Stomach (tissue), 9 donors: ENCODE data around the gene HAGH. TPM values are rescaled to one million over a fixed set of nuclear protein-coding genes. Genes with fewer than 3 reads are reported as not detected.

ENCODE experiments used
- DNase-seq, 2 donors: peaks; one replicate each; pipeline versions ENCODE4 v3.0.0 to v3.0.0-alpha.2; 2013 to 2019
- H3K27ac ChIP-seq, 5 donors: fragments of 200-600 bp in 4 of 5; sonication (generic) in 4 of 5; one replicate each; pipeline ENCODE4 v1.5.1; 2013 to 2019; ENCODE audit warnings: mild to moderate bottlenecking in 1 of 5, moderate library complexity in 1 of 5
- H3K27me3 ChIP-seq, 3 donors: fragments of 200-600 bp; sonication (generic); one replicate each; pipeline ENCODE4 v1.5.1; 2017 to 2019; ENCODE audit warnings: mixed run types in 1 of 3
- H3K36me3 ChIP-seq, 4 donors: fragments of 200-600 bp; sonication (generic); 1 replicate in 3 of 4; 2 replicates in 1 of 4; pipeline ENCODE4 v1.5.1; 2016 to 2019
- H3K4me1 ChIP-seq, 4 donors: fragments of 200-600 bp; sonication (generic); one replicate each; pipeline ENCODE4 v1.5.1; 2016 to 2019
- H3K4me3 ChIP-seq, 4 donors: fragments of 200-600 bp; sonication (generic) in 3 of 4; one replicate each; pipeline ENCODE4 v1.5.1; 2016 to 2019; ENCODE audit warnings: mild to moderate bottlenecking in 1 of 4
- H3K9me3 ChIP-seq, 4 donors: fragments of 200-600 bp; sonication (generic); one replicate each; pipeline ENCODE4 v1.5.1; 2016 to 2019
- EP300 ChIP-seq: sonication (generic); formaldehyde crosslinking; IDR thresholded peaks from one replicate; pipeline ENCODE4 v1.6.1; 2017; ENCODE audit warnings: antibody characterized with exemption
- POLR2A ChIP-seq, 4 donors: fragments of 450-650 bp; IDR thresholded peaks; one replicate each; pipeline ENCODE4 v1.6.1; 2016; ENCODE audit warnings: antibody characterized with exemption in 4 of 4, control low read depth in 2 of 4, mild to moderate bottlenecking in 1 of 4, moderate library complexity in 1 of 4
- POLR2AphosphoS5 ChIP-seq, 3 donors: sonication (generic); formaldehyde crosslinking; IDR thresholded peaks; one replicate each; pipeline ENCODE4 v1.6.1; 2016; ENCODE audit warnings: antibody characterized with exemption in 3 of 3
- WGBS, 5 donors: extraction: QIAGEN DNeasy Blood & Tissue Kit in 3 of 5; methylation state at CpG; one replicate each; pipeline versions ENCODE4 v1.1.5 to v1.1.7; 2013 to 2018; 5-methylcytosine and 5-hydroxymethylcytosine counted together
- intact Hi-C: fragments of 100-400 bp; cut with DNase I; formaldehyde crosslinking; loops from one replicate; pipeline ENCODE4 v1.15.1; 2023; ENCODE audit warnings: low total_unique reads
- polyA plus RNA-seq, 3 donors: library from polyadenylated mRNA; stranded (reverse); fragments of 200-250 nt; gene quantifications; one replicate each; pipeline ENCODE4 v1.2.3, GENCODE V29; 2013
- total RNA-seq, 5 donors: library from RNA; depleted of rRNA; stranded (reverse); fragments of >200 nt; gene quantifications; one replicate each; pipeline versions ENCODE4 v1.1.0 to v1.2.3, GENCODE V29; 2014 to 2016
- TF ChIP-seq, protein P1 (sequence below), 7 experiments: fragments of 450-650 bp in 4 of 7; fragments of 200-600 bp in 3 of 7; sonication (generic) in 3 of 7; IDR thresholded peaks; one replicate each; pipeline ENCODE4 v1.5.1; 2016 to 2019; ENCODE audit warnings: antibody characterized with exemption in 7 of 7, control low read depth in 2 of 7, mild to moderate bottlenecking in 1 of 7
- donor health status: healthy with polysubstance abuse.
- donor health status: Bipolar disorder and iron deficiency.
- donor health status: healthy.

Gene HAGH
- total and polyA plus RNA-seq, 8 donors: 30.3 to 119 (median 69.2) TPM

DNA sequence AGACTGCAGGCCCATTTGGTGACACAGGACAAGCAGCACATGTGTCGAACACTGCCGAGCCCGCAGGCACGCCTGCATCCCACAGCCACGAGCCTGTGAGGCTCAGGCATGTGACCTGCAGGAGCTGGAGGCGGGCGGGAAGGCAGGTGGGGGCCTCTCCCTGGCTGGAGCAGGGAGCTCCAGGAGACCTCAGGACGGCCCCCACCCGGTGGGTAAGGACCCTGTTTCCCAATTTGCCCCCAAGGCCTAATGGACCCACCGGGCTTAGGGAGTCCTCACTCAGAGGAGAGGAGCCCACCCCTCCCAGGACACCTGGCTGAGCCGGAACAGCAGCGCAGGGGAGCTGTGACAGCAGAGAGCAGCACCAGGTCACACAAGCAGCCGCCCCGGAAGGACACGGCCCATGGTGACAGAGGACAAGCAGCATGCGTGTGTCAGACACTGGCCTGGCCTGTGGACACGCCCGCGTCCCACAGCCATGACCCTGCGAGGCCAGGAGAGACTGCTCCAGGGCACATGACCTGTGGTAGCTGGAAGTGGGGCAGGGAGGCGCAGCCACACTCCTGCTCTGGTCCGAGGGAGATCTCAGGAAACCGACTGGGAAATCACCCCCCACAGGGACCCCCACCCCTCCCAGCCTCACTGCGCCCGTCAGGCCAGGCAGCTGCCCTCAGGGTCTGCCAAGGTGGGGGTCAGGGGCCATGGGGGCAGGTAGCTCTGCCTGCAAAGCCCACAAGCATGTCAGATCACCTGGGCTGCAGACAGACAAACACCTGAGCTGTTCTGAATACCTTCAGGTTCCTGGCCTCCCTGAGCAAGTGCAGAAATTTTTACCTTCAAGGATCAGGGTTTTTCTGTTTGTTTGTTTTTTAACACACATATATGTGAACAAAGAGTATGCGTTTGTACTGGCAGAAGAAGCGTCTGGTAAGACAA lies 46.6 kb downstream of the HAGH start:
- Histone ChIP-seq H3K4me1 (peaks cover 31 to 67% (median 56%) of the 10 kb centered on the region in 4 donors), H3K9me3 (no peaks in the 10 kb centered on the region), H3K36me3 (peaks cover 36 to 63% (median 62%) of the 10 kb centered on the region in 4 donors), H3K27ac (peak overlapping the region in 1 of 5 donors; percentile 5), H3K4me3 (no peak overlapping the region), H3K27me3 (no peaks in the 10 kb centered on the region)
- DNase-seq: peak in 1 of 2 donors; percentile 22
- intact Hi-C loops: no loop called here
- TF ChIP-seq EP300: no peak
- no peak for TF ChIP-seq POLR2AphosphoS5 (IDR thresholded peaks at IDR 0.05)
- no peak for TF ChIP-seq POLR2A (IDR thresholded peaks at IDR 0.05)
- TF ChIP-seq, protein P1, sequence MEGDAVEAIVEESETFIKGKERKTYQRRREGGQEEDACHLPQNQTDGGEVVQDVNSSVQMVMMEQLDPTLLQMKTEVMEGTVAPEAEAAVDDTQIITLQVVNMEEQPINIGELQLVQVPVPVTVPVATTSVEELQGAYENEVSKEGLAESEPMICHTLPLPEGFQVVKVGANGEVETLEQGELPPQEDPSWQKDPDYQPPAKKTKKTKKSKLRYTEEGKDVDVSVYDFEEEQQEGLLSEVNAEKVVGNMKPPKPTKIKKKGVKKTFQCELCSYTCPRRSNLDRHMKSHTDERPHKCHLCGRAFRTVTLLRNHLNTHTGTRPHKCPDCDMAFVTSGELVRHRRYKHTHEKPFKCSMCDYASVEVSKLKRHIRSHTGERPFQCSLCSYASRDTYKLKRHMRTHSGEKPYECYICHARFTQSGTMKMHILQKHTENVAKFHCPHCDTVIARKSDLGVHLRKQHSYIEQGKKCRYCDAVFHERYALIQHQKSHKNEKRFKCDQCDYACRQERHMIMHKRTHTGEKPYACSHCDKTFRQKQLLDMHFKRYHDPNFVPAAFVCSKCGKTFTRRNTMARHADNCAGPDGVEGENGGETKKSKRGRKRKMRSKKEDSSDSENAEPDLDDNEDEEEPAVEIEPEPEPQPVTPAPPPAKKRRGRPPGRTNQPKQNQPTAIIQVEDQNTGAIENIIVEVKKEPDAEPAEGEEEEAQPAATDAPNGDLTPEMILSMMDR (IDR thresholded peaks at IDR 0.05): no peak
- 65 to 76% (median 68%) methylated on average over 18 to 27 of the region's 27 CpGs for WGBS, 5 donors

DNA sequence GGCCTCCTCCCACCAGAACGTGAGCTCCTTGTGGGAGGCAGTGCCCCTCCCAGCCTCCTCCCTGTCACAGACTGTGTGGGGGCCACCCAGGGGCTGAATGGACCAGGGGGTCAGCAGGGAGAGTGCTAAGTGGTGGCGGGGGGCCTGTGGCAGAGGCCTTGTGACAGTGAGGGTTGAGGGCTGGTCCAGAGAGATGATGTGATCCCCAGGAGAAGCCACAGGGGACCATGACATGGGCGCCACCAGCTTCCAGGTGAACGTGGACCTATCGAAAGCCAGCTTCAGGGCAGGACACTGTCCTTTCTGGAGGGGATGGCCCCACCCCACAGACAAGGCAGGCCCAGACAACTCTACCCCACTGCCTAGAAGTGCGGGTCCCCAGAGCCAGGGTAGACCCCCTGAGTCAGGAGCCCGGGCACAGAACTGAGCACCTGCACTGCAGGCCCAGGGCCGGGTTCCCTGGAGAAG lies 47.4 kb downstream of the HAGH start:
- TF ChIP-seq POLR2A (IDR thresholded peaks at IDR 0.05) (no peak), EP300 (no peak), POLR2AphosphoS5 (IDR thresholded peaks at IDR 0.05) (no peak)
- TF ChIP-seq, protein P1 (IDR thresholded peaks at IDR 0.05): no peak
- no peak overlapping the region for H3K27ac ChIP-seq
- peak in 1 of 2 donors; percentile 6 for DNase-seq
- intact Hi-C loops: no loop called here
- H3K4me3 ChIP-seq: no peak overlapping the region
- H3K27me3 ChIP-seq: no peaks in the 10 kb centered on the region
- WGBS, 5 donors: 77 to 83% (median 77%) methylated on average over 4 to 8 of the region's 8 CpGs
- no peaks in the 10 kb centered on the region for H3K9me3 ChIP-seq
- peaks cover 36 to 65% (median 63%) of the 10 kb centered on the region in 4 donors for H3K36me3 ChIP-seq
- H3K4me1 ChIP-seq: peaks cover 33 to 68% (median 56%) of the 10 kb centered on the region in 4 donors

DNA sequence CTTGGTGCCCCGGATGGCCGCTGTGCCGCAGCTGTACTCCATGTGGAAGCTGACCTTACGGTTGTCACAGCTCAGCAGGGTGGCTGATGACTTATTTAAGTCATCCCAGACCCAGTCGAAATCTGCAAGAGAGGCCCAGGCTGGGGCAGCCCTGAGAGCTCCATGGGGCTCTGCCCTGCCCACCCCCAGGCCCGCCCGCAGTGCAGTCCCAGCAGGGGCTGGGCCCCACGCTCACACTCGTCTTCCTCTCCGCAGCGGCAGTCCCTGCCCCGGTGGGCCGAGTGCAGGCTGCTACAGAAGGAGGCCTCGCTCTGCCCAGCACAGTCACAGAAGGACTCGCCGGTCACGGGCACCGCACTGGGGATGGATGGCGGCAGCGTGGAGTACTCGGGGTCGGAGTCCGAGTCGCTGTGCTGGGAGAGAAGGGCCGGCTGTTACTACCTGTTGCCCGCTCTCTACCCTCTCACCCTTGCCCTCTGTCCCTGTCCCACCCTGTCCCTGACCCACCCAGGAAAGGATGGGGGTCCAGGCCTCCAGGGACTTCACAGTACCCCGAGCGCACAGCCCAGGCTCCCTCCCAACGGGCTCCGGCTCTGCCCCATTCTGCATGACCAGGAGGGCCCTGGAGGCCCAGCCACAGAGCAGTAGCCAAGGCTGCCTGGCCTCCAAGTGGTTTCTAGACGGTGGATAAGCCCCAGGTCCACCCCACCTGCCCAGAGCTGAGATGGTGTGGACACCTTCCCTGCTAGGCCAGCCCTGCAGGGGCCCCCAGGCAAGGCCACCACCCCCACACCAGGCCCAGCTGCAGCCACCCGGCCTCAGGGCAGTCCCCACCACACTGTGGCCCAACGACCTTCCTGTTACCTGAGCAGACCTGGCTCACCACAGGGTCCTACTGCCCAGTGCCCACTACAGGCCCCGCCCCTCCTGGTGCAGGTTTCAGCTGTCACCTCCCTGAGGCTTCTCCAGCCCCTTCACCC lies 48.1 kb downstream of the HAGH start:
- H3K36me3 ChIP-seq: peaks cover 36 to 65% (median 63%) of the 10 kb centered on the region in 4 donors
- peaks cover 32 to 66% (median 56%) of the 10 kb centered on the region in 4 donors for H3K4me1 ChIP-seq
- TF ChIP-seq EP300: no peak
- TF ChIP-seq POLR2A (IDR thresholded peaks at IDR 0.05): no peak
- TF ChIP-seq, protein P1 (IDR thresholded peaks at IDR 0.05): no peak
- no peak for TF ChIP-seq POLR2AphosphoS5 (IDR thresholded peaks at IDR 0.05)
- 83 to 92% (median 85%) methylated on average over 25 to 34 of the region's 34 CpGs for WGBS, 5 donors
- no peaks in the 10 kb centered on the region for H3K9me3 ChIP-seq
- intact Hi-C loops: no loop called here
- peak overlapping the region in 1 of 5 donors; percentile 13 for H3K27ac ChIP-seq
- no peak overlapping the region for H3K4me3 ChIP-seq
- DNase-seq: peak in 1 of 2 donors; percentile 10
- H3K27me3 ChIP-seq: no peaks in the 10 kb centered on the region
